ENCODE results near the gene NUPR2.
"Not testable (repeated sequence)": the region's sequence is repeated elsewhere in the genome, so short reads cannot be mapped to it uniquely, and the experiment has no call there.

The NUPR2 gene

DNA sequence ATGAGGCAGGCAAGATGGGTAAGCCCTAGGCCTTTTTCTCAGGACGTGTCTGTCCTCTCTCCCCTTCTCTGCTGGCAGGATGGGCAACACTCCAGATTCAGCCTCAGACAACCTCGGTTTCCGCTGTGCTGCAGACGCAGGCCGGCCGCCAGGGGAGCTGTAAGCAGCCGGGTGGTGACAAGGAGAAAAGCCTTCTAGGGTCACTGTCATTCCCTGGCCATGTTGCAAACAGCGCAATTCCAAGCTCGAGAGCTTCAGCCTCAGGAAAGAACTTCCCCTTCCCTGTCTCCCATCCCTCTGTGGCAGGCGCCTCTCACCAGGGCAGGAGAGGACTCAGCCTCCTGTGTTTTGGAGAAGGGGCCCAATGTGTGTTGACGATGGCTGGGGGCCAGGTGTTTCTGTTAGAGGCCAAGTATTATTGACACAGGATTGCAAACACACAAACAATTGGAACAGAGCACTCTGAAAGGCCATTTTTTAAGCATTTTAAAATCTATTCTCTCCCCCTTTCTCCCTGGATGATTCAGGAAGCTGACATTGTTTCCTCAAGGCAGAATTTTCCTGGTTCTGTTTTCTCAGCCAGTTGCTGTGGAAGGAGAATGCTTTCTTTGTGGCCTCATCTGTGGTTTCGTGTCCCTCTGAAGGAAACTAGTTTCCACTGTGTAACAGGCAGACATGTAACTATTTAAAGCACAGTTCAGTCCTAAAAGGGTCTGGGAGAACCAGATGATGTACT is 36.6 kb downstream of the NUPR2 start:
- no peaks in the 10 kb centered on the region for H3K9me3 Mint-ChIP-seq
- peaks cover 11% of the 10 kb centered on the region for H3K36me3 Mint-ChIP-seq (ENCODE audit: insufficient read depth)
- ATAC-seq (replicated peaks; ENCODE audit: extremely low read depth, poor library complexity, severe bottlenecking) (no peak), DNase-seq (ENCODE audit: low spot score in 2 of 2) (no peak)
- no peak overlapping the region for H3K4me3 Mint-ChIP-seq
- peak overlapping the region; percentile 40 for H3K27ac Mint-ChIP-seq (ENCODE audit: low read depth)
- no peaks in the 10 kb centered on the region for H3K27me3 Mint-ChIP-seq
- H3K4me1 Mint-ChIP-seq = no peaks in the 10 kb centered on the region

- Mint-ChIP-seq H3K9me3 (no peaks in the 10 kb centered on the region), H3K4me1 (peaks cover 6% of the 10 kb centered on the region), H3K27me3 (no peaks in the 10 kb centered on the region), H3K27ac (ENCODE audit: low read depth) (no peak overlapping the region), H3K36me3 (ENCODE audit: insufficient read depth) (peaks cover 22% of the 10 kb centered on the region), H3K4me3 (no peak overlapping the region)
- no peak for ATAC-seq (replicated peaks; ENCODE audit: extremely low read depth, poor library complexity, severe bottlenecking)
- DNase-seq (ENCODE audit: low spot score in 2 of 2) = no peak
These were observed 38.0 kb downstream of the NUPR2 start for GRCh38 chr7:56078196-56078595.

- peaks cover 22% of the 10 kb centered on the region for H3K36me3 Mint-ChIP-seq (ENCODE audit: insufficient read depth)
- no peak for DNase-seq (ENCODE audit: low spot score in 2 of 2)
- H3K4me3 Mint-ChIP-seq = no peak overlapping the region
- ATAC-seq (replicated peaks; ENCODE audit: extremely low read depth, poor library complexity, severe bottlenecking) = no peak
- peaks cover 6% of the 10 kb centered on the region for H3K4me1 Mint-ChIP-seq
- H3K9me3 Mint-ChIP-seq = no peaks in the 10 kb centered on the region
- no peaks in the 10 kb centered on the region for H3K27me3 Mint-ChIP-seq
- H3K27ac Mint-ChIP-seq (ENCODE audit: low read depth) = no peak overlapping the region
These were observed 38.5 kb downstream of the NUPR2 start for GRCh38 chr7:56077681-56078080.

DNA sequence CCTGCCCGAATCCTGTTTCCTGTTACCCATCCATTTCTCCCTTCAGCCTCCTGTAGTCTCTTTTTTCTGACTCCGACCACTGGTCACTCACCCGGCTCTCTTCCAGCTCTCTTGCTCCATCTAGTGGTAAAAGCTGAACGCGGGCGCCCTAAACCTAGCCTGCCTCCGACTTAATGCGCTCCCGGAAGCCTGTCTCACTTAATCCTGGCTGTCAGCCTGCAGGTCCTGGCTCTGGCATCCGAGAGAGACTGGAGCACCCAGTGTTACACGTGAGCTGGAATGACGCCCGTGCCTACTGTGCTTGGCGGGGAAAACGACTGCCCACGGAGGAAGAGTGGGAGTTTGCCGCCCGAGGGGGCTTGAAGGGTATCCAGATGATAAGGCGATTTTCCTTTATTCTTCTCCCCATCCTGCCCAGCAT is 41.8 kb downstream of the NUPR2 start:
- Mint-ChIP-seq H3K9me3 (no peaks in the 10 kb centered on the region), H3K27ac (ENCODE audit: low read depth) (no peak overlapping the region), H3K36me3 (ENCODE audit: insufficient read depth) (peaks cover 40% of the 10 kb centered on the region), H3K4me1 (peaks cover 6% of the 10 kb centered on the region), H3K27me3 (no peaks in the 10 kb centered on the region), H3K4me3 (no peak overlapping the region)
- peak; percentile 48 to 53 for DNase-seq (ENCODE audit: low spot score in 2 of 2)
- peak; percentile 80 for ATAC-seq (replicated peaks; ENCODE audit: extremely low read depth, poor library complexity, severe bottlenecking)

GRCh38 chr7:56066376-56066775 is 49.8 kb downstream of the NUPR2 start:
- H3K27me3 Mint-ChIP-seq; ATAC-seq (replicated peaks; ENCODE audit: extremely low read depth, poor library complexity, severe bottlenecking); H3K27ac Mint-ChIP-seq (ENCODE audit: low read depth); H3K4me3 Mint-ChIP-seq; DNase-seq (ENCODE audit: low spot score in 2 of 2); H3K9me3 Mint-ChIP-seq: not testable (repeated sequence)
- H3K4me1 Mint-ChIP-seq = peaks cover 28% of the 10 kb centered on the region
- H3K36me3 Mint-ChIP-seq (ENCODE audit: insufficient read depth) = peaks cover 50% of the 10 kb centered on the region
